HCEC 1CT (cell line): ENCODE results near the gene ANTKMT.
"Not testable (repeated sequence)": the region's sequence is repeated elsewhere in the genome, so short reads cannot be mapped to it uniquely, and the experiment has no call there.

Experiments
- DNase-seq: peaks from one replicate; pipeline ENCODE4 v3.0.0-alpha.2; 2017

Gene ANTKMT

GRCh38 chr16:728890-729744 is 8.2 kb downstream of the ANTKMT start:
- DNase-seq = no peak

DNA sequence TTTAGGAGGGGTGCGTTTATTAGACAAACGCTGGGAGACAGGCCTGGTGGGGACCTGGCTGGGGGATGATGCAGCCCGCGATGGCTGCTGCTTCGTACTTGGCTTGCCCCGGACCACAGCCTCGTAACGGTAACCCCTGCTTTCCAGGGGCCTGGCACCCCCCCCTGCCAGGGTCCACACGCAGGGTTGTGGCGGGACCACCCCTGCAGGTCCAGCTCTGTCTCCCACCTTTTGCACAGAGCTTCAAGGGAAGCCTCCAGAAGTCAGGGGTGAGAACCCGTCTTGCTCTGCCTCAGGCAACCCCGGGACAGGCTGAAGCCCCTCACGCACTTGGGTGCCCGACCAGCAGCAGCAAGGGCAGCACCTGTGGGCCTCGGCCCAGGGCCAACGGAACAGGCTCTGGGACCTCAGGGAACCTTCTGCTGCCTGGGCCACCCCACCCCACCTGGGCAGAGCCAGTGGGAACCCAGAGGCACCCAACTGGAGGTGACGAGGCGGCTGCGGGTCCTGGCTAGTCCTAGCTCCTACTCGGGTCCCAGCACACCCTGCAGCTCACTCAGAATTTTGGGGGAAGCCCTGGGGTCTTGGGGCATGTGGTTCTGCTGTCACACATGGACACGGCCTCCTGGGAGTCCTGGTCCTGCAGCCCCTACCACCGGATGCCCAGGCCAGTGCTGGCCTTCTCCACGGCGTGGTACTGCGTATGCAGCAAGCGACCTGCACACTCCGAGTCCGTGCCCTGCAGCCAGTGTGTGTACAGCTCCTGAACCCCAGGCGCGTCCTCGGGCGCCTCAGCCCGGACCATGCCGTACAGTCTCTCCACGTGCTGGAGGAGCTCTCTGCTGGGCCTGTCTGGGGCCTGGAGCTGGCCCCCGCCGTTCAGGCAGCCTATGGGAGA is 9.1 kb downstream of the ANTKMT start:
- DNase-seq = no peak

GRCh38 chr16:730666-731509 is 9.9 kb downstream of the ANTKMT start:
- no peak for DNase-seq

DNA sequence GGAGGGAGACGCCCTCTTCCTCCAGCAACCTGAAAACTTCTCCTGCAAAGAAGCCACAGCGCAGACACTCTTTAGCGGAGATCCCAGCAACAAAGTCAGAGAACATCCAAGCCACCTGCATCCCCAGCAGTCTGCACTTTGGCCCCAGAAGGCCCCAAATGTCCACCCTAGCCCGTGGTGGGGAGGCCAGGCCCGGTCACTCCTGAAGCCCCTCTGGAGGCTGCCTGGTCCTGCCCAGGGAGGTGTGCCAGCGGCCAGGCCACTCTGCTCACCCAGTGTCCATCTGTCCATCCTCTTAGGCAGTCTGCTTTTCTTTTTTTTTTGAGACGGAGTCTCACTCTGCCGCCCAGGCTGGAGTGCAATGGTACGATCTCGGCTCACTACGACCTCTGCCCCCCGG is 11.4 kb downstream of the ANTKMT start:
- DNase-seq = no peak

DNA sequence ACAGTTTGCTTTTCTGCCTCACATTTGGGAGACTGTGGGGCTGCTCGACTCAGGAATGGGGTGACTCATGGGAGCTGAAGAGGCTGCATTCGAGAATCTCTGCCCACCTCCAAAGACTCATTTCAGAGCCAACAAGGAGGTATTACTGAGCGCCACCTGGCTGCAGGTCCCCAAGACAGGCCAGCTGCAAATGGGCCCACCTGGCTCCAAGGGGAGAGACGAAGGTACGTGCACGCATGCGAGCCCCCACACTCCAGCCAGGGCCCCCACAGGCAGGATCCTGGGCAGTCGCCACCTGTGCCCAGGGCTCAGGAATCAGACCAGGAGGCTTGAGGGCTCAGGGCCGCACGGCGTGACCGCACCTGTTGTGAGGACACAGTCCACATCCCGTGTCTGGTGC is 12.0 kb downstream of the ANTKMT start:
- DNase-seq = peak; percentile 20

- DNase-seq = no peak
These were observed 12.6 kb downstream of the ANTKMT start for GRCh38 chr16:733382-734207.

GRCh38 chr16:734208-734980 is 13.4 kb downstream of the ANTKMT start:
- DNase-seq = no peak

GRCh38 chr16:734981-735881 is 14.3 kb downstream of the ANTKMT start:
- DNase-seq = no peak

- no peak for DNase-seq
These were observed 15.1 kb downstream of the ANTKMT start for GRCh38 chr16:735982-736453.

DNA sequence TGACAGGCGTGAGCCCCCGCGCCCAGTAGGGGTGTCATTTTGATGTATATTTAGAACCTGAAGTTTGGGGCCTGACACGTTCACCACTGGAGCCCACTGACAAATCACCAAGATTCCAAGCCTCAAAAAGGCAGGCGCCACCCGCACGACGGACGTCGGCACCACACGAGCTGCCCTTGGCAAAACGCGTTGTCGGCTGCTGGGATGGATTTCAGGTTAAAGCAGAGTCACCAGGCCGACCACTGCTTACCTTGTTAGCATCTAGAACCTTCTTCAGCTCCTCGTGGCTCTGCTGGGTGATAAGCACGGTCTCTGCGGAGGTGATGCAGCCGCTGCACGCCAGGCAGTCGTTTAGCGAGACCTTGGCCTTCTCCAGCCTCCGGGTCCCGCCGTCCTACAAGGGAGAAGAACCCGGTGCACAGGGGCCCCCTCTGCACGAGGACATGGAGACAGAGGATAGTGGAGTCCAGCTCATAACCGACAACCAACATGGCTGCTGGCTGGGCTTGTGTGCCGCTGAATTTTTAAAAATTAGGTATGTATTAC is 16.1 kb downstream of the ANTKMT start:
- DNase-seq = no peak

- DNase-seq = no peak
These were observed 18.9 kb downstream of the ANTKMT start for GRCh38 chr16:739560-740458.

- DNase-seq = no peak
These were observed 19.5 kb downstream of the ANTKMT start for GRCh38 chr16:740459-740763.

GRCh38 chr16:740764-741505 is 20.0 kb downstream of the ANTKMT start, which contains the start of gene CIAO3:
Gene CIAO3 (minus strand): TSS chr16:740997. CDS start chr16:740985, 12 bp downstream.
- peak; percentile 83 for DNase-seq

DNA sequence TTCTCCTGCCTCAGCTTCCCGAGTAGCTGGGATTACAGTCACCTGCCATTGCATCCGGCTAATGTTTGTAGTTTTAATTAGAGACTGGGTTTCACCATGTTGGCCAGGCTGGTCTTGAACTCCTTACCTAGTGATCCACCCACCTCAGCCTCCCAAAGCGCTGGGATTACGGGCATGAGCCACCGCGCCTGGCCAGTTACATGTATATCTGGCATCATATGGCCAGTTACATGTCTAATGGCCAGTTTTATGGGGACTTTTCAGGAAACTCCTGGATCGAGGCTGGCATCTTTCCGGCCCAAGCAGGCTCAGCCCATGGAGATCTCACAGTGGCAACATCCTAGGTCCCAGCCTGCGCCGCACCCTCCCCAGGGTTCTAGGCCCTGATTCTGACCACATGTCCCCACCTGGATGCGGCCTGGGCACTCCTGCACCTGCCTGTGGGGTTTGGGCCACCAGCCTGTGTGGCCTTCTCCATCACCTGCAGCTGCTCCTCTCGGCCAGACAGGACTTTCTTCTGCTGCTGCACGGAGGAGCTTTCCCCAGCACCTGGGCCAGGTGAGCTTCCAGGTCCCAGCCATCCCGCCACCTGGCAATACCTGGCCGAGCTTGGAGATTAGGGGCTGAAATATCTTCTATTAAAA is 21.2 kb downstream of the ANTKMT start:
- DNase-seq = no peak

DNA sequence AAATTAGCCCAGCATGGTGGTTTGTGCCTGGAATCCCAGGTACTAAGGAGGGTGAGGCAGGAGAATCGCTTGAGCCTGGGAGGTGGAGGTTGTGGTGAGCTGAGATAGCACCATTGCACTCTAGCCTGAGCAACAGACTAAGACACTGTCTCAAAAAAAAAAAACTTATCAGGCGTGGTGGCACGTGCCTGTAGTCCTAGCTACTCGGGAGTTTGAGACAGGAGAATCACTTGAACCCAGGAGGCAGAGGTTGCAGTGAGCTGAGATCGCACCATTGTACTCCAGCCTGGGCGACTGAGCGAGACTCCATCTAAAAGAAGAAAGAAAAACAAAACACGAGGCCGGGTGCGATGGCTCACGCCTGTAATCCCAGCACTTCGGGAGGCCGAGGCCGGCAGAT is 21.9 kb downstream of the ANTKMT start:
- not testable (repeated sequence) for DNase-seq

- DNase-seq = no peak
These were observed 23.0 kb downstream of the ANTKMT start for GRCh38 chr16:743794-744500.

- DNase-seq = no peak
These were observed 24.8 kb downstream of the ANTKMT start for GRCh38 chr16:745739-746138.
